Measurements from ENCODE around the gene CAMK2D. TPM values are rescaled to one million over a fixed set of nuclear protein-coding genes. Genes with fewer than 3 reads are reported as not detected.

CAMK2D gene
- total RNA-seq, 1 experiment from 2014 or later = 32.1 TPM

GRCh38 chr4:113784497-113785250 lies 23.1 kb upstream of the CAMK2D start:
- TF ChIP-seq CTCF (IDR thresholded peaks at IDR 0.05; ENCODE audit: unreplicated experiment) = no peak
- H3K27me3 Mint-ChIP-seq (ENCODE audit: insufficient read depth, unreplicated experiment) = no peaks in the 10 kb centered on the region
- no peak overlapping the region for H3K4me3 Mint-ChIP-seq (ENCODE audit: unreplicated experiment)
- H3K27ac Mint-ChIP-seq (ENCODE audit: low read depth, unreplicated experiment) = peak overlapping the region; percentile 10
- no TSS peak for BruUV-seq (replicated peaks)
- H3K9me3 Mint-ChIP-seq (ENCODE audit: unreplicated experiment) = no peaks in the 10 kb centered on the region
- peaks cover 20% of the 10 kb centered on the region for H3K4me1 Mint-ChIP-seq (ENCODE audit: insufficient read depth, unreplicated experiment)
- intact Hi-C loops (cut with micrococcal nuclease) = loop anchor here (2.0 to 5.0 kb wide), 3 partner anchors 108 to 594 kb away; partner anchors contain the start of gene ARSJ
- ChIA-PET POLR2A (interaction anchor here (0.7 to 2.1 kb wide), 13 partner anchors 14 to 319 kb away, joined by 3 to 10 read pairs (median 4); partner anchors contain the start of gene ARSJ), CTCF (interaction anchor here (0.6 to 2.7 kb wide), 13 partner anchors 53 to 598 kb away, joined by 3 to 15 read pairs (median 3); no protein-coding TSS in a partner anchor)
- peak; percentile 98 for DNase-seq (ENCODE audit: unreplicated experiment)
- H3K36me3 Mint-ChIP-seq (ENCODE audit: insufficient read depth, unreplicated experiment) = no peaks in the 10 kb centered on the region

GRCh38 chr4:113783701-113784100 lies 22.2 kb upstream of the CAMK2D start:
- H3K9me3 Mint-ChIP-seq (ENCODE audit: unreplicated experiment) = no peaks in the 10 kb centered on the region
- intact Hi-C loops (cut with micrococcal nuclease) = loop anchor here (2.0 to 5.0 kb wide), 3 partner anchors 109 to 595 kb away; partner anchors contain the start of gene ARSJ
- peak; percentile 1 for DNase-seq (ENCODE audit: unreplicated experiment)
- H3K4me1 Mint-ChIP-seq (ENCODE audit: insufficient read depth, unreplicated experiment) = peaks cover 20% of the 10 kb centered on the region
- CTCF ChIA-PET = interaction anchor here (0.5 to 2.7 kb wide), 10 partner anchors 148 to 631 kb away, joined by 3 to 16 read pairs (median 3); no protein-coding TSS in a partner anchor
- no peaks in the 10 kb centered on the region for H3K27me3 Mint-ChIP-seq (ENCODE audit: insufficient read depth, unreplicated experiment)
- H3K36me3 Mint-ChIP-seq (ENCODE audit: insufficient read depth, unreplicated experiment) = no peaks in the 10 kb centered on the region
- no TSS peak for BruUV-seq (replicated peaks)
- POLR2A ChIA-PET = interaction anchor here (0.6 to 2.1 kb wide), 5 partner anchors 21 to 315 kb away, joined by 3 to 9 read pairs (median 6); no protein-coding TSS in a partner anchor
- no peak for TF ChIP-seq CTCF (IDR thresholded peaks at IDR 0.05; ENCODE audit: unreplicated experiment)
- peak overlapping the region; percentile 10 for H3K27ac Mint-ChIP-seq (ENCODE audit: low read depth, unreplicated experiment)
- H3K4me3 Mint-ChIP-seq (ENCODE audit: unreplicated experiment) = no peak overlapping the region

- Mint-ChIP-seq H3K4me1 (ENCODE audit: insufficient read depth, unreplicated experiment) (peaks cover 20% of the 10 kb centered on the region), H3K4me3 (ENCODE audit: unreplicated experiment) (no peak overlapping the region), H3K27ac (ENCODE audit: low read depth, unreplicated experiment) (peak overlapping the region; percentile 10), H3K27me3 (ENCODE audit: insufficient read depth, unreplicated experiment) (no peaks in the 10 kb centered on the region), H3K9me3 (ENCODE audit: unreplicated experiment) (no peaks in the 10 kb centered on the region), H3K36me3 (ENCODE audit: insufficient read depth, unreplicated experiment) (no peaks in the 10 kb centered on the region)
- no TSS peak for BruUV-seq (replicated peaks)
- TF ChIP-seq CTCF (IDR thresholded peaks at IDR 0.05; ENCODE audit: unreplicated experiment) = no peak
- ChIA-PET CTCF (interaction anchor here (0.5 to 2.7 kb wide), 13 partner anchors 19 to 1018 kb away, joined by 3 to 16 read pairs (median 3); no protein-coding TSS in a partner anchor), POLR2A (interaction anchor here (0.6 to 2.1 kb wide), 4 partner anchors 108 to 315 kb away, joined by 3 to 9 read pairs (median 4); no protein-coding TSS in a partner anchor)
- no peak for DNase-seq (ENCODE audit: unreplicated experiment)
- intact Hi-C loops (cut with micrococcal nuclease) = loop anchor here (5.0 kb wide), 2 partner anchors 109 to 194 kb away; partner anchors contain the start of gene ARSJ
Measured at GRCh38 chr4:113783289-113783688, 21.8 kb upstream of the CAMK2D start.

- no peaks in the 10 kb centered on the region for H3K36me3 Mint-ChIP-seq (ENCODE audit: insufficient read depth, unreplicated experiment)
- intact Hi-C loops (cut with micrococcal nuclease) = loop anchor here (1.0 to 5.0 kb wide), 4 partner anchors 111 to 387 kb away; partner anchors contain the start of gene ARSJ
- CTCF ChIA-PET = interaction anchor here (0.6 to 2.6 kb wide), 4 partner anchors 10 to 601 kb away, joined by 3 to 16 read pairs (median 10); no protein-coding TSS in a partner anchor
Measured at GRCh38 chr4:113781439-113782040, 20.0 kb upstream of the CAMK2D start.

More at GRCh38 chr4:113781439-113782040, 20.0 kb upstream of the CAMK2D start:
- DNase-seq (ENCODE audit: unreplicated experiment) = peak; percentile 53
- Mint-ChIP-seq H3K4me3 (ENCODE audit: unreplicated experiment) (no peak overlapping the region), H3K27me3 (ENCODE audit: insufficient read depth, unreplicated experiment) (no peaks in the 10 kb centered on the region), H3K27ac (ENCODE audit: low read depth, unreplicated experiment) (no peak overlapping the region), H3K9me3 (ENCODE audit: unreplicated experiment) (no peaks in the 10 kb centered on the region), H3K4me1 (ENCODE audit: insufficient read depth, unreplicated experiment) (peaks cover 20% of the 10 kb centered on the region)
- BruUV-seq (replicated peaks) = no TSS peak
- TF ChIP-seq CTCF (IDR thresholded peaks at IDR 0.05; ENCODE audit: unreplicated experiment) = peak; percentile 38
- POLR2A ChIA-PET = no interaction called here

Measured in MCF 10A (cell line).